ENCODE results near the gene GOLM1.

The GOLM1 gene

DNA sequence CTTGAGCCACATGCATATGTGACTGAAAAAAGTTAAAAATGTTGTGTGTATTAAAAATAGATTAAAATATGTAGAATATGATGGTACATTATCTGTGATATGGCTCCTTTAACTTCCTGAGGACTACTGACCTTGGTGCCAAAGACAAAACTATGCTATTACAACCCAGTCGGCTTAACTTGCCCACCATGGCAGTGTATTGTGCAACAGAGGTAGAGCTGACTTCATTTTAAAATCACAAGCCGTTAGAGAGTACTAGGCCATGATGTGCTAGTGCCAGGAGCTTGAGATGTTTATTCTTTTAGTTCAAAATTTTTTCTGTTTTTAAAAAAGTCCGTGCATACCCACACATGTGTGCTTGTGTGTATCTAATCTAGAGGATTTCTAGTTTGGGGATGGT, 112.1 kb downstream of the GOLM1 start (continued):
- TF ChIP-seq, protein P1, sequence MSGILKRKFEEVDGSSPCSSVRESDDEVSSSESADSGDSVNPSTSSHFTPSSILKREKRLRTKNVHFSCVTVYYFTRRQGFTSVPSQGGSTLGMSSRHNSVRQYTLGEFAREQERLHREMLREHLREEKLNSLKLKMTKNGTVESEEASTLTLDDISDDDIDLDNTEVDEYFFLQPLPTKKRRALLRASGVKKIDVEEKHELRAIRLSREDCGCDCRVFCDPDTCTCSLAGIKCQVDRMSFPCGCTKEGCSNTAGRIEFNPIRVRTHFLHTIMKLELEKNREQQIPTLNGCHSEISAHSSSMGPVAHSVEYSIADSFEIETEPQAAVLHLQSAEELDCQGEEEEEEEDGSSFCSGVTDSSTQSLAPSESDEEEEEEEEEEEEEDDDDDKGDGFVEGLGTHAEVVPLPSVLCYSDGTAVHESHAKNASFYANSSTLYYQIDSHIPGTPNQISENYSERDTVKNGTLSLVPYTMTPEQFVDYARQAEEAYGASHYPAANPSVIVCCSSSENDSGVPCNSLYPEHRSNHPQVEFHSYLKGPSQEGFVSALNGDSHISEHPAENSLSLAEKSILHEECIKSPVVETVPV (CRISPR knock-in tag; IDR thresholded peaks at IDR 0.05): no peak
- TF ChIP-seq ZNF8 (CRISPR knock-in tag; IDR thresholded peaks at IDR 0.05) (no peak), PPARA (CRISPR knock-in tag; IDR thresholded peaks at IDR 0.05; ENCODE audit: borderline replicate concordance) (no peak)

DNA sequence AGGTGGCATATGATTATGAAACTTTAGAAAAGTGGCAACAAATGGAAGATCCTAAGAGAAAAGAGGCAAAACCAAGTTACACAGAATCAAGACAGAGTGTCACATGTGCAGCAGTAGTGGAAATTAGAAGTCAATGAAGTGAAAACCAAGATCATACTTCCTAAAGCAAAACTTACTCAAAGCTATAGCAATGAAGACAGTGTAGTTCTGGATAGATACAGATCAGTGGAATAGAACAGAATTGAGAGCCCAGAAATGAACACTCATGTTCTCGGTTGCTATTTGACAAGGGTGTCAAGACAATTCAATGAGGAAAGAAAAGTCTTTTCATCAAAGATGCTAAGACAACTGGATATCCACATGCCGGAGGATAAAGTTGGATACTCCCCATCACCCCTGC, 114.9 kb downstream of the GOLM1 start:
- no peak for ATAC-seq
- TF ChIP-seq ZFP3 (CRISPR knock-in tag; IDR thresholded peaks at IDR 0.05): no peak
- no peak for TF ChIP-seq CREB5 (CRISPR knock-in tag; IDR thresholded peaks at IDR 0.05; ENCODE audit: low read depth)
- no peak for TF ChIP-seq TOX (CRISPR knock-in tag; IDR thresholded peaks at IDR 0.05; ENCODE audit: borderline replicate concordance)
- TF ChIP-seq ZNF8 (CRISPR knock-in tag; IDR thresholded peaks at IDR 0.05): no peak
- no peak for TF ChIP-seq ISL1 (CRISPR knock-in tag; IDR thresholded peaks at IDR 0.05)
- TF ChIP-seq RARB (CRISPR knock-in tag; IDR thresholded peaks at IDR 0.05): no peak
- no peak for TF ChIP-seq PPARA (CRISPR knock-in tag; IDR thresholded peaks at IDR 0.05; ENCODE audit: borderline replicate concordance)
- no peak for TF ChIP-seq ZC3H10 (CRISPR knock-in tag; IDR thresholded peaks at IDR 0.05)
- TF ChIP-seq GLIS3 (CRISPR knock-in tag; IDR thresholded peaks at IDR 0.05): no peak
- TF ChIP-seq, protein P2, sequence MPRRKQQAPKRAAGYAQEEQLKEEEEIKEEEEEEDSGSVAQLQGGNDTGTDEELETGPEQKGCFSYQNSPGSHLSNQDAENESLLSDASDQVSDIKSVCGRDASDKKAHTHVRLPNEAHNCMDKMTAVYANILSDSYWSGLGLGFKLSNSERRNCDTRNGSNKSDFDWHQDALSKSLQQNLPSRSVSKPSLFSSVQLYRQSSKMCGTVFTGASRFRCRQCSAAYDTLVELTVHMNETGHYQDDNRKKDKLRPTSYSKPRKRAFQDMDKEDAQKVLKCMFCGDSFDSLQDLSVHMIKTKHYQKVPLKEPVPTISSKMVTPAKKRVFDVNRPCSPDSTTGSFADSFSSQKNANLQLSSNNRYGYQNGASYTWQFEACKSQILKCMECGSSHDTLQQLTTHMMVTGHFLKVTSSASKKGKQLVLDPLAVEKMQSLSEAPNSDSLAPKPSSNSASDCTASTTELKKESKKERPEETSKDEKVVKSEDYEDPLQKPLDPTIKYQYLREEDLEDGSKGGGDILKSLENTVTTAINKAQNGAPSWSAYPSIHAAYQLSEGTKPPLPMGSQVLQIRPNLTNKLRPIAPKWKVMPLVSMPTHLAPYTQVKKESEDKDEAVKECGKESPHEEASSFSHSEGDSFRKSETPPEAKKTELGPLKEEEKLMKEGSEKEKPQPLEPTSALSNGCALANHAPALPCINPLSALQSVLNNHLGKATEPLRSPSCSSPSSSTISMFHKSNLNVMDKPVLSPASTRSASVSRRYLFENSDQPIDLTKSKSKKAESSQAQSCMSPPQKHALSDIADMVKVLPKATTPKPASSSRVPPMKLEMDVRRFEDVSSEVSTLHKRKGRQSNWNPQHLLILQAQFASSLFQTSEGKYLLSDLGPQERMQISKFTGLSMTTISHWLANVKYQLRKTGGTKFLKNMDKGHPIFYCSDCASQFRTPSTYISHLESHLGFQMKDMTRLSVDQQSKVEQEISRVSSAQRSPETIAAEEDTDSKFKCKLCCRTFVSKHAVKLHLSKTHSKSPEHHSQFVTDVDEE (CRISPR knock-in tag; IDR thresholded peaks at IDR 0.05): no peak
- TF ChIP-seq OSR1 (CRISPR knock-in tag; IDR thresholded peaks at IDR 0.05): no peak
- TF ChIP-seq CSDC2 (CRISPR knock-in tag; IDR thresholded peaks at IDR 0.05): no peak
- TF ChIP-seq TCF4 (CRISPR knock-in tag; IDR thresholded peaks at IDR 0.05; ENCODE audit: borderline replicate concordance): no peak
- no peak for TF ChIP-seq SNAI2 (CRISPR knock-in tag; IDR thresholded peaks at IDR 0.05)

DNA sequence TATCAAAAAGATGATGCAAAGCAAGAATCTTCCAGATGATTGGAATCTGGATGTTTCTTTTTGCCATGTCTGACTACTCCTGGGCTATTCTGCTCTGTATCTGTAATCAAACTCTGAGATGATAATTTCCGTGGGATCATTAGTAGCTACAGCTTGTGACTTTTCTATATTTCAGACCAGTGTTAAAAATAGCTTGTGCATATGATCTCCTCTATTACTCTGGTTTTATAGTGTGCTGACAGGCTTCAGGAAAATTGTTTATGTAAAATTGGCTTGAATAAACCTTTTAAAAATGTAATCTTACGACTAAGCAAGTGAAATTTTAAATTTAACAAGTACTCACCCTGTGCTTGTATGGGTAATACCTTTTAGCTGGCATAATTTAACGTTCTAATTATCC, 118.0 kb downstream of the GOLM1 start:
- no peak for TF ChIP-seq ZNF70 (CRISPR knock-in tag; IDR thresholded peaks at IDR 0.05)
- TF ChIP-seq ZFP3 (CRISPR knock-in tag; IDR thresholded peaks at IDR 0.05): no peak
- TF ChIP-seq OSR1 (CRISPR knock-in tag; IDR thresholded peaks at IDR 0.05): no peak
- TF ChIP-seq TCF4 (CRISPR knock-in tag; IDR thresholded peaks at IDR 0.05; ENCODE audit: borderline replicate concordance): no peak
- TF ChIP-seq ZC3H10 (CRISPR knock-in tag; IDR thresholded peaks at IDR 0.05): no peak
- no peak for TF ChIP-seq ARNTL (CRISPR knock-in tag; IDR thresholded peaks at IDR 0.05; ENCODE audit: borderline replicate concordance, low read depth)
- TF ChIP-seq, protein P3, sequence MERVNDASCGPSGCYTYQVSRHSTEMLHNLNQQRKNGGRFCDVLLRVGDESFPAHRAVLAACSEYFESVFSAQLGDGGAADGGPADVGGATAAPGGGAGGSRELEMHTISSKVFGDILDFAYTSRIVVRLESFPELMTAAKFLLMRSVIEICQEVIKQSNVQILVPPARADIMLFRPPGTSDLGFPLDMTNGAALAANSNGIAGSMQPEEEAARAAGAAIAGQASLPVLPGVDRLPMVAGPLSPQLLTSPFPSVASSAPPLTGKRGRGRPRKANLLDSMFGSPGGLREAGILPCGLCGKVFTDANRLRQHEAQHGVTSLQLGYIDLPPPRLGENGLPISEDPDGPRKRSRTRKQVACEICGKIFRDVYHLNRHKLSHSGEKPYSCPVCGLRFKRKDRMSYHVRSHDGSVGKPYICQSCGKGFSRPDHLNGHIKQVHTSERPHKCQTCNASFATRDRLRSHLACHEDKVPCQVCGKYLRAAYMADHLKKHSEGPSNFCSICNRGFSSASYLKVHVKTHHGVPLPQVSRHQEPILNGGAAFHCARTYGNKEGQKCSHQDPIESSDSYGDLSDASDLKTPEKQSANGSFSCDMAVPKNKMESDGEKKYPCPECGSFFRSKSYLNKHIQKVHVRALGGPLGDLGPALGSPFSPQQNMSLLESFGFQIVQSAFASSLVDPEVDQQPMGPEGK (CRISPR knock-in tag; IDR thresholded peaks at IDR 0.05; ENCODE audit: borderline replicate concordance): no peak
- no peak for TF ChIP-seq SNAI2 (CRISPR knock-in tag; IDR thresholded peaks at IDR 0.05)
- TF ChIP-seq ZFP30 (CRISPR knock-in tag; IDR thresholded peaks at IDR 0.05): no peak
- TF ChIP-seq ISL1 (CRISPR knock-in tag; IDR thresholded peaks at IDR 0.05): no peak
- TF ChIP-seq GLIS3 (CRISPR knock-in tag; IDR thresholded peaks at IDR 0.05): no peak
- TF ChIP-seq ESRRG (CRISPR knock-in tag; IDR thresholded peaks at IDR 0.05): no peak
- no peak for TF ChIP-seq BACH2 (CRISPR knock-in tag; IDR thresholded peaks at IDR 0.05; ENCODE audit: borderline replicate concordance)
- TF ChIP-seq, protein P4, sequence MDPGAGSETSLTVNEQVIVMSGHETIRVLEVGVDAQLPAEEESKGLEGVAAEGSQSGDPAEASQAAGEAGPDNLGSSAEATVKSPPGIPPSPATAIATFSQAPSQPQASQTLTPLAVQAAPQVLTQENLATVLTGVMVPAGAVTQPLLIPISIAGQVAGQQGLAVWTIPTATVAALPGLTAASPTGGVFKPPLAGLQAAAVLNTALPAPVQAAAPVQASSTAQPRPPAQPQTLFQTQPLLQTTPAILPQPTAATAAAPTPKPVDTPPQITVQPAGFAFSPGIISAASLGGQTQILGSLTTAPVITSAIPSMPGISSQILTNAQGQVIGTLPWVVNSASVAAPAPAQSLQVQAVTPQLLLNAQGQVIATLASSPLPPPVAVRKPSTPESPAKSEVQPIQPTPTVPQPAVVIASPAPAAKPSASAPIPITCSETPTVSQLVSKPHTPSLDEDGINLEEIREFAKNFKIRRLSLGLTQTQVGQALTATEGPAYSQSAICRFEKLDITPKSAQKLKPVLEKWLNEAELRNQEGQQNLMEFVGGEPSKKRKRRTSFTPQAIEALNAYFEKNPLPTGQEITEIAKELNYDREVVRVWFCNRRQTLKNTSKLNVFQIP (CRISPR knock-in tag; IDR thresholded peaks at IDR 0.05; ENCODE audit: borderline replicate concordance, low read depth): no peak
- TF ChIP-seq PPARA (CRISPR knock-in tag; IDR thresholded peaks at IDR 0.05; ENCODE audit: borderline replicate concordance): no peak
- TF ChIP-seq, protein P2 (CRISPR knock-in tag; IDR thresholded peaks at IDR 0.05): no peak
- TF ChIP-seq ZNF8 (CRISPR knock-in tag; IDR thresholded peaks at IDR 0.05): no peak

More for the DNA sequence above, 118.0 kb downstream of the GOLM1 start:
- ATAC-seq: no peak

Measured in SK-N-SH treated with all-trans-retinoic acid at 6 μM for 48 hours (cell line).